SU-DHL-6 (cell line): ENCODE data around the gene SVOPL.

Experiments
- H2AFZ ChIP-seq: fragments of 200-600 bp; sonication (generic); 2 replicates; pipeline ENCODE4 v1.6.1; 2014; ENCODE audit warnings: low read depth, mild to moderate bottlenecking, moderate library complexity, mixed read lengths, antibody characterized with exemption, low read length; ENCODE audit not compliant: severe bottlenecking
- H3F3A ChIP-seq: fragments of 200-600 bp; shearing (Covaris generic); 2 replicates; pipeline ENCODE4 v1.6.0; 2016; ENCODE audit warnings: antibody characterized with exemption, mild to moderate bottlenecking; ENCODE audit not compliant: insufficient read depth
- H3K27ac ChIP-seq: fragments of 200-600 bp; sonication (generic); 2 replicates; pipeline ENCODE4 v1.5.1; 2016; ENCODE audit warnings: low read depth, mild to moderate bottlenecking, low read length, moderate library complexity, mixed read lengths
- H3K27me3 ChIP-seq: fragments of 200-600 bp; sonication (generic), shearing (Covaris generic); 2 replicates; pipeline ENCODE4 v1.6.0; 2014; ENCODE audit warnings: mild to moderate bottlenecking, low read length
- H3K36me3 ChIP-seq: fragments of 200-600 bp; sonication (generic); 2 replicates; pipeline ENCODE4 v1.6.1; 2014; ENCODE audit warnings: mild to moderate bottlenecking, low read length, mixed read lengths
- H3K4me2 ChIP-seq: fragments of 300-600, 200-600 bp; shearing (Covaris generic), sonication (generic); 2 replicates; pipeline ENCODE4 v1.6.0; 2014; ENCODE audit warnings: low read length, low read depth, mild to moderate bottlenecking; ENCODE audit not compliant: poor library complexity, severe bottlenecking
- H3K4me3 ChIP-seq: fragments of 200-600 bp; sonication (generic); 2 replicates; pipeline ENCODE4 v1.5.1; 2014; ENCODE audit warnings: antibody characterized with exemption, low read length, mild to moderate bottlenecking, mixed read lengths; ENCODE audit not compliant: insufficient read depth, poor library complexity, severe bottlenecking
- H3K79me2 ChIP-seq: fragments of 200-600 bp; sonication (generic); 2 replicates; pipeline ENCODE4 v1.6.1; 2014; ENCODE audit warnings: mild to moderate bottlenecking, low read length, moderate library complexity; ENCODE audit not compliant: insufficient read depth
- H3K9ac ChIP-seq: fragments of 200-600 bp; sonication (generic); 2 replicates; pipeline ENCODE4 v1.7.0; 2014; ENCODE audit warnings: mild to moderate bottlenecking, low read length
- H3K9me2 ChIP-seq: fragments of 200-600 bp; sonication (generic); replicated peaks from 2 replicates; pipeline ENCODE4 v1.6.1; 2014; ENCODE audit warnings: low read length; ENCODE audit not compliant: insufficient read depth
- H3K9me3 ChIP-seq: fragments of 200-600 bp; sonication (generic); 2 replicates; pipeline ENCODE4 v1.6.1; 2014; ENCODE audit warnings: low read length, mixed read lengths; ENCODE audit not compliant: insufficient read depth
- H4K20me1 ChIP-seq: fragments of 200-600 bp; sonication (generic); 2 replicates; pipeline ENCODE4 v1.6.1; 2014; ENCODE audit warnings: low read depth, mild to moderate bottlenecking, antibody characterized with exemption, low read length, moderate library complexity, mixed read lengths
- EZH2phosphoT487 ChIP-seq: fragments of 200-600 bp; sonication (generic), shearing (Covaris generic); conservative IDR thresholded peaks from 2 replicates; pipeline ENCODE4 v1.6.1; 2018; ENCODE audit warnings: mild to moderate bottlenecking, antibody characterized with exemption, low read length, moderate library complexity, mixed read lengths
- TF ChIP-seq, protein P1 (sequence below): fragments of 200-600 bp; sonication (generic); IDR thresholded peaks from one replicate; pipeline ENCODE4 v1.5.1; 2017; ENCODE audit warnings: antibody characterized with exemption, mild to moderate bottlenecking, low read length, moderate library complexity; ENCODE audit not compliant: insufficient read depth, poor library complexity, severe bottlenecking

SVOPL gene

GRCh38 chr7:138632384-138632783, 68.8 kb downstream of the SVOPL start:
- H3K36me3 ChIP-seq = no peaks in the 10 kb centered on the region
- H3K9me2 ChIP-seq = no peaks in the 10 kb centered on the region

DNA sequence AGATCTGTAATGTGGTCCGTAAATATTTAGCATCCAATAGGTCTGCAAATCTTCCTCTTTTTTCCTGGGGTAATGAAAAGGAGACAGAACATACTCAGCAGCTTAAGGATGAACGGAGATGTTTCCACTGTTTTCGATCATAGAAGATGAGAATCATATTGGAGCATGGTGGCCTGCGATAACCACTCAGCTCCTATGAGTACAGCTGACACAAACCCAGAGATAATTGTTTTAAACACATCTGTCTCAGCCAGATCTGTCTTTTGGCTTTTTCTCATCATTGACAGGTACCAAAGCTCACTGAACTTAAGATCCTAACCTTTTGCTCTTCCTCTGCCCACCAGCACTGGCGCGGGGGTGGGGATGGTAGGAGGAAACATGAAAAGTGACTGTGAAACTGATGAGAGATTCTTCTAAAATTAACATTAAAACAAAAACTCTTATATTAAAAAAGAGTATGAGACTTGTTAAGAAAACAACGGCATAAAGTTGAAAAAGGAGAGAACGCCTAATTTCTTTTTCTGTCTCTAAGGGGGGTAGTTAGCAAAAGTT, 71.0 kb downstream of the SVOPL start:
- no peaks in the 10 kb centered on the region for H3F3A ChIP-seq
- no peaks in the 10 kb centered on the region for H4K20me1 ChIP-seq
- no peaks in the 10 kb centered on the region for H3K79me2 ChIP-seq
- no peak overlapping the region for H2AFZ ChIP-seq
- H3K36me3 ChIP-seq = no peaks in the 10 kb centered on the region
- TF ChIP-seq EZH2phosphoT487 = no peak
- TF ChIP-seq, protein P1, sequence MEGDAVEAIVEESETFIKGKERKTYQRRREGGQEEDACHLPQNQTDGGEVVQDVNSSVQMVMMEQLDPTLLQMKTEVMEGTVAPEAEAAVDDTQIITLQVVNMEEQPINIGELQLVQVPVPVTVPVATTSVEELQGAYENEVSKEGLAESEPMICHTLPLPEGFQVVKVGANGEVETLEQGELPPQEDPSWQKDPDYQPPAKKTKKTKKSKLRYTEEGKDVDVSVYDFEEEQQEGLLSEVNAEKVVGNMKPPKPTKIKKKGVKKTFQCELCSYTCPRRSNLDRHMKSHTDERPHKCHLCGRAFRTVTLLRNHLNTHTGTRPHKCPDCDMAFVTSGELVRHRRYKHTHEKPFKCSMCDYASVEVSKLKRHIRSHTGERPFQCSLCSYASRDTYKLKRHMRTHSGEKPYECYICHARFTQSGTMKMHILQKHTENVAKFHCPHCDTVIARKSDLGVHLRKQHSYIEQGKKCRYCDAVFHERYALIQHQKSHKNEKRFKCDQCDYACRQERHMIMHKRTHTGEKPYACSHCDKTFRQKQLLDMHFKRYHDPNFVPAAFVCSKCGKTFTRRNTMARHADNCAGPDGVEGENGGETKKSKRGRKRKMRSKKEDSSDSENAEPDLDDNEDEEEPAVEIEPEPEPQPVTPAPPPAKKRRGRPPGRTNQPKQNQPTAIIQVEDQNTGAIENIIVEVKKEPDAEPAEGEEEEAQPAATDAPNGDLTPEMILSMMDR = no peak
- H3K9ac ChIP-seq = no peak overlapping the region
- no peak overlapping the region for H3K4me3 ChIP-seq
- H3K27me3 ChIP-seq = no peaks in the 10 kb centered on the region
- no peaks in the 10 kb centered on the region for H3K9me2 ChIP-seq
- H3K4me2 ChIP-seq = no peak overlapping the region
- H3K9me3 ChIP-seq = no peaks in the 10 kb centered on the region
- H3K27ac ChIP-seq = no peak overlapping the region

More at GRCh38 chr7:138632384-138632783, 68.8 kb downstream of the SVOPL start:
- Histone ChIP-seq H3K9me3 (no peaks in the 10 kb centered on the region), H3K9ac (no peak overlapping the region), H4K20me1 (no peaks in the 10 kb centered on the region), H3F3A (no peaks in the 10 kb centered on the region), H2AFZ (no peak overlapping the region), H3K4me3 (no peak overlapping the region), H3K4me2 (no peak overlapping the region), H3K79me2 (no peaks in the 10 kb centered on the region), H3K27me3 (no peaks in the 10 kb centered on the region), H3K27ac (no peak overlapping the region)
- TF ChIP-seq EZH2phosphoT487 = no peak
- TF ChIP-seq, protein P1 = no peak

GRCh38 chr7:138627361-138627760, 73.8 kb downstream of the SVOPL start:
- Histone ChIP-seq H3K79me2 (no peaks in the 10 kb centered on the region), H3K4me3 (no peak overlapping the region), H3K9me2 (no peaks in the 10 kb centered on the region), H3F3A (no peaks in the 10 kb centered on the region), H3K9me3 (no peaks in the 10 kb centered on the region), H3K9ac (no peak overlapping the region), H3K27ac (no peak overlapping the region), H3K36me3 (no peaks in the 10 kb centered on the region), H4K20me1 (no peaks in the 10 kb centered on the region), H3K4me2 (no peak overlapping the region), H2AFZ (no peak overlapping the region), H3K27me3 (no peaks in the 10 kb centered on the region)
- TF ChIP-seq, protein P1 = no peak
- TF ChIP-seq EZH2phosphoT487 = no peak

GRCh38 chr7:138626846-138627245, 74.3 kb downstream of the SVOPL start:
- Histone ChIP-seq H3K27ac (no peak overlapping the region), H3K79me2 (no peaks in the 10 kb centered on the region), H3K9ac (no peak overlapping the region), H3K27me3 (no peaks in the 10 kb centered on the region), H3K9me3 (no peaks in the 10 kb centered on the region), H2AFZ (no peak overlapping the region), H3K4me3 (no peak overlapping the region), H3K36me3 (no peaks in the 10 kb centered on the region), H3F3A (no peaks in the 10 kb centered on the region), H3K9me2 (no peaks in the 10 kb centered on the region), H4K20me1 (no peaks in the 10 kb centered on the region), H3K4me2 (no peak overlapping the region)
- TF ChIP-seq, protein P1 = no peak
- no peak for TF ChIP-seq EZH2phosphoT487
